Right lobe of liver (tissue), 4 donors: ENCODE results near the gene FSTL3.

ENCODE experiments used
- CTCF ChIP-seq, 4 donors: fragments of 200-600 bp in 3 of 4; fragments of 450-650 bp in 1 of 4; IDR thresholded peaks; one replicate each; pipeline versions ENCODE4 v1.5.1 to v1.8.0; 2016 to 2022; ENCODE audit warnings: antibody characterized with exemption in 4 of 4, mild to moderate bottlenecking in 2 of 4
- POLR2A ChIP-seq: fragments of 450-650 bp; IDR thresholded peaks from one replicate; pipeline ENCODE4 v1.6.1; 2017; ENCODE audit warnings: antibody characterized with exemption, mild to moderate bottlenecking
- donor health status: DM: no; HTN: no; CAD: no.
- donor health status: DM: no; HTN: no; CAD: no.
- donor health status: DM: no; HTN: yes; CAD: no.

DNA sequence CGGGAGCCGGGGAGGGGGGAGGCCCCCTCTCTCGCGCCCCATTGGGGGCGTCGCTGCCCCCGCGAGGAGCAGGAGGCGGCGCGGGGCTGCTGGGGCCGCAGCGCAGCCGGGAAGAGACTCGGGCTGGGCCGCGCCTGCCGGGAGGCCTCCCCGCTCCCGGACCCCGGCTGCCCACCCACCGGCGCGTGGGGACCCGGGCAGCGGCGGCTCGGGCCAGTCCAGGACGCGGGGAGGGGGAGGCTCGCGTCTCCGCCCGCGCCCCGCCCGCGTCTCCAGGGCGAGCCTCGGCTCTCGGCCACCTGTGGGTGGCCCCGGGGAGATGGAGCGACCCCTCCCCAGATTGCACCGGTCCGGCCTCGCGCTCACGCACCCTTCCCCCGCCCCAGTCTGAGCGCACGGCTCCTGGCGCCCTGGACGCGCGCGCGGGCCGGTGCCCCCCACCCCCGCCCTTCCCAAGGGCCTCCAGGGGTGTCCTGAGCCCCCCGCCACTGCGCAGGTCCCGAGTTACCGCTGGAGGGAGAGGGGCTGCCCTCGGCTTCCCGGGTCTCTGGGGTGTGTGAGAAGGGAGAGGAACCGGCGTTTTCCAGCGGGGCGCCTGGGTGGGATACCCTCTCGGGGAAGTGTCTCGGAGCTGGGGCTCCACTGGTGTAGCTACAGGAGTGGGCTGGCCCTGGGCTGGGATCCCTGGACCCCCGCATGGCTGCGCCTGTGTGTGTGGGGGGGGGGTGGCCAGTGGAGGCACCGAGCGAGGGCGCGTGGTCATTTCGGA is 33.2 kb downstream of the FSTL3 start:
- TF ChIP-seq CTCF (IDR thresholded peaks at IDR 0.05) (no peak), POLR2A (no peak)
